ENCODE results near the gene KRTAP4-16.

KRTAP4-16 gene

GRCh38 chr17:41082626-41083025 is 19.4 kb downstream of the KRTAP4-16 start:
- H3K4me3 ChIP-seq (ENCODE audit: low read depth, low read length): no peak overlapping the region
- TF ChIP-seq CTCF (IDR thresholded peaks at IDR 0.05; ENCODE audit: low read depth, low read length) (no peak), POLR2A (IDR thresholded peaks at IDR 0.05; ENCODE audit: extremely low read depth, insufficient read length) (no peak)

GRCh38 chr17:41076788-41077187 is 25.2 kb downstream of the KRTAP4-16 start:
- no peak for DNase-seq (ENCODE audit: low read depth)
- no peak overlapping the region for H3K4me3 ChIP-seq (ENCODE audit: low read depth, low read length)
- TF ChIP-seq POLR2A (IDR thresholded peaks at IDR 0.05; ENCODE audit: extremely low read depth, insufficient read length) (no peak), MYC (IDR thresholded peaks at IDR 0.05; ENCODE audit: low read depth, low read length) (no peak), MAX (IDR thresholded peaks at IDR 0.05; ENCODE audit: low read depth, low read length) (no peak), CTCF (IDR thresholded peaks at IDR 0.05; ENCODE audit: low read depth, low read length) (no peak)

More at GRCh38 chr17:41082626-41083025, 19.4 kb downstream of the KRTAP4-16 start:
- DNase-seq (ENCODE audit: low read depth): no peak

- no peak overlapping the region for H3K4me3 ChIP-seq (ENCODE audit: low read depth, low read length)
- DNase-seq (ENCODE audit: low read depth): no peak
- TF ChIP-seq CTCF (IDR thresholded peaks at IDR 0.05; ENCODE audit: low read depth, low read length): no peak
- TF ChIP-seq POLR2A (IDR thresholded peaks at IDR 0.05; ENCODE audit: extremely low read depth, insufficient read length): no peak
- TF ChIP-seq MAX (IDR thresholded peaks at IDR 0.05; ENCODE audit: low read depth, low read length): no peak
- no peak for TF ChIP-seq MYC (IDR thresholded peaks at IDR 0.05; ENCODE audit: low read depth, low read length)
These were observed 28.3 kb downstream of the KRTAP4-16 start for GRCh38 chr17:41073676-41074075.

- no peak overlapping the region for H3K4me3 ChIP-seq (ENCODE audit: low read depth, low read length)
- no peak for DNase-seq (ENCODE audit: low read depth)
- TF ChIP-seq MYC (IDR thresholded peaks at IDR 0.05; ENCODE audit: low read depth, low read length) (no peak), MAX (IDR thresholded peaks at IDR 0.05; ENCODE audit: low read depth, low read length) (no peak), CTCF (IDR thresholded peaks at IDR 0.05; ENCODE audit: low read depth, low read length) (no peak), POLR2A (IDR thresholded peaks at IDR 0.05; ENCODE audit: extremely low read depth, insufficient read length) (no peak)
These were observed 30.2 kb downstream of the KRTAP4-16 start for GRCh38 chr17:41071606-41072360.

GRCh38 chr17:41069031-41069430 is 33.0 kb downstream of the KRTAP4-16 start:
- DNase-seq (ENCODE audit: low read depth): no peak
- TF ChIP-seq MYC (IDR thresholded peaks at IDR 0.05; ENCODE audit: low read depth, low read length): no peak
- no peak for TF ChIP-seq CTCF (IDR thresholded peaks at IDR 0.05; ENCODE audit: low read depth, low read length)
- no peak for TF ChIP-seq MAX (IDR thresholded peaks at IDR 0.05; ENCODE audit: low read depth, low read length)
- no peak for TF ChIP-seq POLR2A (IDR thresholded peaks at IDR 0.05; ENCODE audit: extremely low read depth, insufficient read length)
- H3K4me3 ChIP-seq (ENCODE audit: low read depth, low read length): no peak overlapping the region
